K562 (cell line): ENCODE results near the gene STK11. TPM values are rescaled to one million over a fixed set of nuclear protein-coding genes. Genes with fewer than 3 reads are reported as not detected.

Experiments
- FOXK1 ChIP-seq: sonication (generic); formaldehyde crosslinking; IDR thresholded peaks from 2 replicates; pipeline ENCODE4 v1.8.0; 2022; ENCODE audit warnings: missing genetic modification reagents, mild to moderate bottlenecking, borderline replicate concordance
- FOXM1 ChIP-seq, 2 experiments: fragments of 450-650 bp in 1 of 2; sonication (generic) in 1 of 2; formaldehyde crosslinking in 1 of 2; IDR thresholded peaks; 2 replicates each; pipeline versions ENCODE4 v1.6.1 to v1.9.0; 2017 to 2022; ENCODE audit warnings: low read depth in 2 of 2, mild to moderate bottlenecking in 2 of 2, missing genetic modification reagents in 1 of 2, moderate library complexity in 1 of 2
- HDGF ChIP-seq: fragments of 450-650 bp; IDR thresholded peaks from 2 replicates; pipeline ENCODE4 v1.6.1; 2016
- HMGN3 ChIP-seq: IDR thresholded peaks from 2 replicates; pipeline ENCODE4 v1.6.1; 2011; ENCODE audit warnings: borderline replicate concordance, low read depth, mild to moderate bottlenecking, mixed read lengths, low read length; ENCODE audit not compliant: insufficient read length; ENCODE audit errors: extremely low read depth
- MEIS2 ChIP-seq: fragments of 450-650 bp; IDR thresholded peaks from 2 replicates; pipeline ENCODE4 v1.6.1; 2014; ENCODE audit warnings: mild to moderate bottlenecking; ENCODE audit not compliant: partially characterized antibody
- NRF1 ChIP-seq, 2 experiments: fragments of 450-650 bp; IDR thresholded peaks in 1 of 2; conservative IDR thresholded peaks in 1 of 2; 2 replicates each; pipeline ENCODE4 v1.6.1; 2014; ENCODE audit warnings: mild to moderate bottlenecking in 2 of 2
- POLR2G ChIP-seq: fragments of 200-400 bp; formaldehyde crosslinking; IDR thresholded peaks from 2 replicates; pipeline ENCODE4 v1.6.1; 2017; ENCODE audit warnings: low read depth, mild to moderate bottlenecking, antibody characterized with exemption, low read length, moderate library complexity
- SETDB1 ChIP-seq: IDR thresholded peaks from one replicate; pipeline ENCODE4 v1.6.1; 2012; ENCODE audit warnings: low read length, control low read depth, inconsistent platforms
- SMAD4 ChIP-seq: fragments of 250-450 bp; sonication (Bioruptor Pico); conservative IDR thresholded peaks from 2 replicates; pipeline ENCODE4 v1.8.0; 2021; ENCODE audit warnings: inconsistent platforms, mild to moderate bottlenecking, moderate library complexity
- SPI1 ChIP-seq: IDR thresholded peaks from 2 replicates; pipeline ENCODE4 v1.6.1; 2011; ENCODE audit warnings: low read depth, low read length, control low read depth, borderline replicate concordance
- SUPT5H ChIP-seq: fragments of 450-650 bp; IDR thresholded peaks from 2 replicates; pipeline ENCODE4 v1.6.1; 2016
- YY1 ChIP-seq, 3 experiments: IDR thresholded peaks; 2 replicates each; pipeline ENCODE4 v1.6.1; 2011; ENCODE audit warnings: low read length in 2 of 3, mild to moderate bottlenecking in 2 of 3, moderate library complexity in 2 of 3, borderline replicate concordance in 1 of 3, control low read depth in 1 of 3, low read depth in 1 of 3; ENCODE audit not compliant: insufficient read depth in 3 of 3, insufficient replicate concordance in 2 of 3, control insufficient read depth in 1 of 3, insufficient read length in 1 of 3; ENCODE audit errors: extremely low read depth in 1 of 3
- ZBTB1 ChIP-seq: sonication (generic); formaldehyde crosslinking; IDR thresholded peaks from 2 replicates; pipeline ENCODE4 v1.8.1; 2023; ENCODE audit warnings: missing genetic modification reagents, low read depth, mild to moderate bottlenecking, borderline replicate concordance
- ZNF77 ChIP-seq: fragments of 250-450 bp; sonication (Bioruptor Pico); IDR thresholded peaks from 2 replicates; pipeline ENCODE4 v1.5.0; 2020
- polyA plus RNA-seq, 8 experiments: library from polyadenylated mRNA; depleted of rRNA in 4 of 8; stranded (reverse) in 5 of 8; unstranded in 3 of 8; fragments of >200 nt; fragmentation: Nextera tagmentation in 2 of 8; fragmentation: Illumina TruSeq in 1 of 8; extraction: Ambion mirVana in 2 of 8; extraction: Trizol in 1 of 8; gene quantifications; 2 replicates each; pipeline versions ENCODE4 v1.2.1 to v1.2.3, GENCODE V29; 2011 to 2014; ENCODE audit warnings: inconsistent platforms in 1 of 8, missing spikeins in 1 of 8
- total RNA-seq, 7 experiments: library from RNA; depleted of rRNA in 6 of 7; stranded (reverse); fragments of >200 nt in 6 of 7; fragmentation: Illumina TruSeq in 2 of 7; extraction: Trizol in 2 of 7; gene quantifications; 2 replicates each; pipeline versions ENCODE4 v1.2.1 to v1.2.3, GENCODE V29; 2011 to 2021; ENCODE audit warnings: low replicate concordance in 1 of 7
- TF ChIP-seq, protein P1 (sequence below): sonication (generic); formaldehyde crosslinking; IDR thresholded peaks from 2 replicates; pipeline ENCODE4 v1.8.1; 2023; ENCODE audit warnings: mild to moderate bottlenecking, missing genetic modification reagents, moderate library complexity
- TF ChIP-seq, protein P2 (sequence below), 2 experiments: fragments of 450-650 bp; conservative IDR thresholded peaks; 2 replicates each; pipeline ENCODE4 v1.6.1; 2017; ENCODE audit warnings: mild to moderate bottlenecking in 2 of 2, moderate library complexity in 2 of 2
- TF ChIP-seq, protein P3 (sequence below): fragments of 250-450 bp; sonication (Bioruptor Pico); IDR thresholded peaks from 2 replicates; pipeline ENCODE4 v1.8.0; 2022; ENCODE audit warnings: moderate library complexity, mild to moderate bottlenecking, inconsistent platforms
- TF ChIP-seq, protein P4 (sequence below), 2 experiments: fragments of 450-650 bp; IDR thresholded peaks; 2 replicates each; pipeline ENCODE4 v1.6.1; 2016

STK11 gene
- total and polyA plus RNA-seq, 9 of the 15 experiments (the other 6 are each of a cell fraction or from before 2014, with no cell fraction given) = 0.15 to 96.5 (median 31.7) TPM

DNA sequence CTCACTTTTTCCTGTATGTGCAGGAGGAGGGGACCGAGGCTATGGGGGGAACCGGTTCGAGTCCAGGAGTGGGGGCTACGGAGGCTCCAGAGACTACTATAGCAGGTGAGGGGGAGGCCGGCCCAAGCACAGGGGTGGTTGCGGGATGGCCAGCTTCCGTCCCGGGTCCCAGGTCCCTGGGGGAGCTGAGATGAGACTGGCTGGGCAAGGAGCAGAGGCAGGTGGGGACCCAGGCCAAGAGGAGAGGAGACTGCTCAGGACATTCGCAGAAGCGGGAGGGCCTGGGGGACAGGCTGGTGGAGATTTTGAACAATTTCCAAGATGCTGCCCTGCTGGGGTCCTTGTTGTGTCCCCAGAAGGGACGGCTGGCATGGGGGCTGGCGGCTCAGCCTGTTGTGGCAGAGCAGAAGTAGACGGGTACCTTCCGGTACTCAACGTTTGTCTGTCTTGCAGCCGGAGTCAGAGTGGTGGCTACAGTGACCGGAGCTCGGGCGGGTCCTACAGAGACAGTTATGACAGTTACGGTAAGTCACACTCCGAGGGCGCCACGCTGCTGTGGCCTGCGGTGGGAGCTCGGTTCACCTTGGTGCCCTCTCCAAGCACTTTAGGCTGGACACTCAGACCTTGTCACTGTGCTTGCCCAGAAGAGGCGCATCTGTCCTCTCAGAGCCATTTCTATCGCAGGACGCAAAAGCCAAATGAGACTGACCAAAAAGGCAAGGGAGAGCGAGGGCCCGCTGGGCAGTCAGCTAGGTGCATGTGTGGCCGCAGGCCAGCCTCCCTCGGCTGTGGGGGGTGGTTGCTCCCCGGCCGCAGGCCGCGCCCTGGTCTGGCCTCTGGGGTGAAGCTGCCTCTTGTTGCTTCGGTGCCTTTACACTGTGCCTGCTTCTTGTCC is 66.2 kb downstream of the STK11 start (continued):
- TF ChIP-seq FOXM1 (IDR thresholded peaks at IDR 0.05; ENCODE audit: low read depth) (no peak), FOXM1 (CRISPR knock-in tag; IDR thresholded peaks at IDR 0.05; ENCODE audit: low read depth) (no peak), HMGN3 (peak; percentile 15), SMAD4 (CRISPR knock-in tag) (0 out of 2 replicates have a peak, but pooled peaks have one; percentile 30), ZBTB1 (CRISPR knock-in tag) (0 out of 2 replicates have a peak, but pooled peaks have one; percentile 67), HDGF (peak; percentile 18; the same call in 1 of the 2 replicates), POLR2G (peak; percentile 74), NRF1 (conservative IDR thresholded peaks at IDR 0.05 in 1 of 2, IDR thresholded peaks at IDR 0.05 in 1 of 2) (peak in 1 of 2 experiments; percentile 21; a peak in 1 of 4 replicates), YY1 (IDR thresholded peaks at IDR 0.05; ENCODE audit: borderline replicate concordance in 1 of 3, control insufficient read depth in 1 of 3, extremely low read depth in 1 of 3, insufficient read depth in 3 of 3, insufficient read length in 1 of 3, insufficient replicate concordance in 2 of 3, low read depth in 1 of 3, low read length in 2 of 3) (peak in 1 of 3 experiments; percentile 29), ZNF77 (CRISPR knock-in tag) (no peak), SETDB1 (no peak), SUPT5H (0 out of 2 replicates have a peak, but pooled peaks have one; percentile 2), SPI1 (0 out of 2 replicates have a peak, but pooled peaks have one; percentile 7), FOXK1 (0 out of 2 replicates have a peak, but pooled peaks have one; percentile 9), MEIS2 (no peak)
- TF ChIP-seq, protein P1, sequence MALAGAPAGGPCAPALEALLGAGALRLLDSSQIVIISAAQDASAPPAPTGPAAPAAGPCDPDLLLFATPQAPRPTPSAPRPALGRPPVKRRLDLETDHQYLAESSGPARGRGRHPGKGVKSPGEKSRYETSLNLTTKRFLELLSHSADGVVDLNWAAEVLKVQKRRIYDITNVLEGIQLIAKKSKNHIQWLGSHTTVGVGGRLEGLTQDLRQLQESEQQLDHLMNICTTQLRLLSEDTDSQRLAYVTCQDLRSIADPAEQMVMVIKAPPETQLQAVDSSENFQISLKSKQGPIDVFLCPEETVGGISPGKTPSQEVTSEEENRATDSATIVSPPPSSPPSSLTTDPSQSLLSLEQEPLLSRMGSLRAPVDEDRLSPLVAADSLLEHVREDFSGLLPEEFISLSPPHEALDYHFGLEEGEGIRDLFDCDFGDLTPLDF (CRISPR knock-in tag) = peak; percentile 22; the same call in 1 of the 2 replicates
- TF ChIP-seq, protein P2, sequence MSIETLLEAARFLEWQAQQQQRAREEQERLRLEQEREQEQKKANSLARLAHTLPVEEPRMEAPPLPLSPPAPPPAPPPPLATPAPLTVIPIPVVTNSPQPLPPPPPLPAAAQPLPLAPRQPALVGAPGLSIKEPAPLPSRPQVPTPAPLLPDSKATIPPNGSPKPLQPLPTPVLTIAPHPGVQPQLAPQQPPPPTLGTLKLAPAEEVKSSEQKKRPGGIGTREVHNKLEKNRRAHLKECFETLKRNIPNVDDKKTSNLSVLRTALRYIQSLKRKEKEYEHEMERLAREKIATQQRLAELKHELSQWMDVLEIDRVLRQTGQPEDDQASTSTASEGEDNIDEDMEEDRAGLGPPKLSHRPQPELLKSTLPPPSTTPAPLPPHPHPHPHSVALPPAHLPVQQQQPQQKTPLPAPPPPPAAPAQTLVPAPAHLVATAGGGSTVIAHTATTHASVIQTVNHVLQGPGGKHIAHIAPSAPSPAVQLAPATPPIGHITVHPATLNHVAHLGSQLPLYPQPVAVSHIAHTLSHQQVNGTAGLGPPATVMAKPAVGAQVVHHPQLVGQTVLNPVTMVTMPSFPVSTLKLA (conservative IDR thresholded peaks at IDR 0.05) = peak; percentile 51 to 56; a peak in 3 of 4 replicates
- TF ChIP-seq, protein P3, sequence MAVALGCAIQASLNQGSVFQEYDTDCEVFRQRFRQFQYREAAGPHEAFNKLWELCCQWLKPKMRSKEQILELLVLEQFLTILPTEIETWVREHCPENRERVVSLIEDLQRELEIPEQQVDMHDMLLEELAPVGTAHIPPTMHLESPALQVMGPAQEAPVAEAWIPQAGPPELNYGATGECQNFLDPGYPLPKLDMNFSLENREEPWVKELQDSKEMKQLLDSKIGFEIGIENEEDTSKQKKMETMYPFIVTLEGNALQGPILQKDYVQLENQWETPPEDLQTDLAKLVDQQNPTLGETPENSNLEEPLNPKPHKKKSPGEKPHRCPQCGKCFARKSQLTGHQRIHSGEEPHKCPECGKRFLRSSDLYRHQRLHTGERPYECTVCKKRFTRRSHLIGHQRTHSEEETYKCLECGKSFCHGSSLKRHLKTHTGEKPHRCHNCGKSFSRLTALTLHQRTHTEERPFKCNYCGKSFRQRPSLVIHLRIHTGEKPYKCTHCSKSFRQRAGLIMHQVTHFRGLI = no peak
- TF ChIP-seq, protein P4, sequence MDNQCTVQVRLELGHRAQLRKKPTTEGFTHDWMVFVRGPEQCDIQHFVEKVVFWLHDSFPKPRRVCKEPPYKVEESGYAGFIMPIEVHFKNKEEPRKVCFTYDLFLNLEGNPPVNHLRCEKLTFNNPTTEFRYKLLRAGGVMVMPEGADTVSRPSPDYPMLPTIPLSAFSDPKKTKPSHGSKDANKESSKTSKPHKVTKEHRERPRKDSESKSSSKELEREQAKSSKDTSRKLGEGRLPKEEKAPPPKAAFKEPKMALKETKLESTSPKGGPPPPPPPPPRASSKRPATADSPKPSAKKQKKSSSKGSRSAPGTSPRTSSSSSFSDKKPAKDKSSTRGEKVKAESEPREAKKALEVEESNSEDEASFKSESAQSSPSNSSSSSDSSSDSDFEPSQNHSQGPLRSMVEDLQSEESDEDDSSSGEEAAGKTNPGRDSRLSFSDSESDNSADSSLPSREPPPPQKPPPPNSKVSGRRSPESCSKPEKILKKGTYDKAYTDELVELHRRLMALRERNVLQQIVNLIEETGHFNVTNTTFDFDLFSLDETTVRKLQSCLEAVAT (IDR thresholded peaks at IDR 0.05) = 0 out of 4 replicates have a peak, but pooled peaks of 1 of the 2 experiments have one; percentile 20
